Measurements from ENCODE around the gene RASL10B.
A peak's percentile ranks its signal among the peaks of the same experiment; 100 is the strongest.

RASL10B gene

GRCh38 chr17:35731239-35731916, at the start of gene RASL10B:
Gene RASL10B, plus strand, starts transcription at chr17:35731639. Its CDS starts 3,546 bp downstream, at chr17:35735185.
- TF ChIP-seq, protein P1, sequence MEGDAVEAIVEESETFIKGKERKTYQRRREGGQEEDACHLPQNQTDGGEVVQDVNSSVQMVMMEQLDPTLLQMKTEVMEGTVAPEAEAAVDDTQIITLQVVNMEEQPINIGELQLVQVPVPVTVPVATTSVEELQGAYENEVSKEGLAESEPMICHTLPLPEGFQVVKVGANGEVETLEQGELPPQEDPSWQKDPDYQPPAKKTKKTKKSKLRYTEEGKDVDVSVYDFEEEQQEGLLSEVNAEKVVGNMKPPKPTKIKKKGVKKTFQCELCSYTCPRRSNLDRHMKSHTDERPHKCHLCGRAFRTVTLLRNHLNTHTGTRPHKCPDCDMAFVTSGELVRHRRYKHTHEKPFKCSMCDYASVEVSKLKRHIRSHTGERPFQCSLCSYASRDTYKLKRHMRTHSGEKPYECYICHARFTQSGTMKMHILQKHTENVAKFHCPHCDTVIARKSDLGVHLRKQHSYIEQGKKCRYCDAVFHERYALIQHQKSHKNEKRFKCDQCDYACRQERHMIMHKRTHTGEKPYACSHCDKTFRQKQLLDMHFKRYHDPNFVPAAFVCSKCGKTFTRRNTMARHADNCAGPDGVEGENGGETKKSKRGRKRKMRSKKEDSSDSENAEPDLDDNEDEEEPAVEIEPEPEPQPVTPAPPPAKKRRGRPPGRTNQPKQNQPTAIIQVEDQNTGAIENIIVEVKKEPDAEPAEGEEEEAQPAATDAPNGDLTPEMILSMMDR (IDR thresholded peaks at IDR 0.05; ENCODE audit: control insufficient read depth, insufficient read depth, low read depth, low read length, missing control alignments) = no peak
- no peak for DNase-seq (ENCODE audit: low read depth)
- peak within 1 kb of the TSS; percentile 50 for H3K4me3 ChIP-seq (ENCODE audit: control insufficient read depth, low read depth, low read length)

DNA sequence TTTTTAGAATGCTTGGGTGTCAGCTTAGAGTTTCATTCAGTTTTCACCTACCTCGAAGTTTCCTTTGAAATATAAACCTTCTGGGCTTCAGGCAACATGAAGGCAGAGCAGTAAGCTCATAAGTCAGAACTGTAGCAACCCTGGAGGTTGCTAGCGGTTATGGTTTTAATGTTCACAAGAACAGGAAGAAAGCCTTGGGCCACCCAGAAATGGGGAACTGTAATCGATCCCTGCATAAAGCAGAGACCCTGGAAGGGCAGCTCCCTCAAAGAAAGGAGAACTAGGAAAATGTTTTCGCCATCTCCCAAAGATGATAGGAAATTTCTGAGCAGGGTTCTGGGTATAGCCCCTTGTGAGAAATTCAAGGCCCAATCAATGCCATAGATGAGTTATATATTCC, 47.8 kb upstream of the RASL10B start:
- no peak overlapping the region for H3K4me3 ChIP-seq (ENCODE audit: control insufficient read depth, low read depth, low read length)
- TF ChIP-seq, protein P1 (IDR thresholded peaks at IDR 0.05; ENCODE audit: control insufficient read depth, insufficient read depth, low read depth, low read length, missing control alignments) = no peak
- no peak for DNase-seq (ENCODE audit: low read depth)

DNA sequence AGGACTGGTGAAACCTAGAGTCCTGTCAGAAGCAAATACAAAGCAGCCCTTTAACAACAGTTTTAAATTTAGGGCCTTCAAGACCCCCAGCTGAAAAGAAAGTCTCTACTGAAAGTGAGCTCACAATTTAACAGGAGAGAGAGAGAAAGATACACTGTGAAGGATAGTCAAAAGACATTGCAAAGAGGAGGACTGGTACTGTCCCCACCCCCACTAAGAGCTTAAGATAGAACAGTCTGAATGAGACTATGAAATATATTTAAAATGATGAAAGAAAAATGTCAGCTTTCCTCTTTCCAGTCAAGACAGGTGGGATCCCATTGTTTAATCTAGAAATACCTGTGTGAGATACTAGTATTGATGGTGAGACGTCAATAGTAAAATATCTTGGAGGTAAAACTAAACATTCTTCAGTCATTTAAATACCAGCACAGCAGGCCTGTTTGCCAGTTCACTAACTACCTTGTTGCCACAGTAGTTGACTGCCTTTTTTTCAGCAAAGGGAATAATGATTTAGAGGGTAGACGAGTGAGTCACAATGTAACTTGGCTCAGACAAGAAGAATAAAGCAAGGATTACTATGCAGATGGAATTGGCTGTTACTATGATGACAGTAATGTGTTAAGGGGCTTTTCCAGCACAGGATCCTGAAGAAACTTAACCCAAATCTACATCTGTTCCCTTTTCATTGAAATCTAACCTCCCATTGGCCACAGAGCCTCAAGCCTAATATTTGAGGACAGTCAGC, 47.2 kb upstream of the RASL10B start:
- DNase-seq (ENCODE audit: low read depth) = peak; percentile 44
- no peak overlapping the region for H3K4me3 ChIP-seq (ENCODE audit: control insufficient read depth, low read depth, low read length)
- TF ChIP-seq, protein P1 (IDR thresholded peaks at IDR 0.05; ENCODE audit: control insufficient read depth, insufficient read depth, low read depth, low read length, missing control alignments) = no peak

- H3K4me3 ChIP-seq (ENCODE audit: control insufficient read depth, low read depth, low read length) = no peak overlapping the region
- TF ChIP-seq, protein P1 (IDR thresholded peaks at IDR 0.05; ENCODE audit: control insufficient read depth, insufficient read depth, low read depth, low read length, missing control alignments) = no peak
- DNase-seq (ENCODE audit: low read depth) = no peak
Measured at GRCh38 chr17:35692512-35693210, 38.8 kb upstream of the RASL10B start.

GRCh38 chr17:35693662-35694061, 37.8 kb upstream of the RASL10B start:
- no peak overlapping the region for H3K4me3 ChIP-seq (ENCODE audit: control insufficient read depth, low read depth, low read length)
- DNase-seq (ENCODE audit: low read depth) = no peak
- TF ChIP-seq, protein P1 (IDR thresholded peaks at IDR 0.05; ENCODE audit: control insufficient read depth, insufficient read depth, low read depth, low read length, missing control alignments) = no peak

DNA sequence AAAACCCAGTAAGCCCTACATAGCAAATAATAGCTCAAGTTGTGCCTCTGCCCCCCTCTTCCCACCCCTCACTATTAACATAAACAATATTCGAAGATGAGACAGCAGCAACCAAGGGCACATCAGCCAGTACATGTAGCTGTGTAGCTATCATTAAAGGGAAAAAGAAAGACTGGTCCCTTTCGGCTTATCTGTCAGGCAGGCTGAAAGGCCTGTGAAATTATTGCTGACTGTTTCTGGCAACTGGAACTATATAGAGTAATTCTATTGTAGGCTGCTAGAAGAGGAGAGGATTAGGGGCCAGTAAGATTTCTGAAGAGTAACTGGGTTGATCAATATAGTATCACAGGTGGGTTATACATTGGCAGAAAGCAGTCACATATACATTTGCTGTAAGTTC, 36.5 kb upstream of the RASL10B start:
- TF ChIP-seq, protein P1 (IDR thresholded peaks at IDR 0.05; ENCODE audit: control insufficient read depth, insufficient read depth, low read depth, low read length, missing control alignments) = no peak
- no peak overlapping the region for H3K4me3 ChIP-seq (ENCODE audit: control insufficient read depth, low read depth, low read length)
- no peak for DNase-seq (ENCODE audit: low read depth)

Measured in AG09309 (cell line).